ENCODE data around the gene CHMP2B. TPM values are rescaled to one million over a fixed set of nuclear protein-coding genes. Genes with fewer than 3 reads are reported as not detected.
"Not testable (repeated sequence)": the region's sequence is repeated elsewhere in the genome, so short reads cannot be mapped to it uniquely, and the experiment has no call there.

The CHMP2B gene
- total RNA-seq, 4 donors from 2014 or later, result 33.5 to 41.6 (median 37.4) TPM

- Histone ChIP-seq H3K36me3 (no peaks in the 10 kb centered on the region), H3K9me3 (no peaks in the 10 kb centered on the region), H3K4me3 (no peak overlapping the region), H3K27me3 (no peaks in the 10 kb centered on the region), H3K4me1 (peaks cover 0 to 4% (median 0%) of the 10 kb centered on the region in 3 donors), H3K27ac (no peak overlapping the region)
- DNase-seq, result no peak
- WGBS, 2 donors, result 3 to 14% methylated on average over 3 of the region's 3 CpGs
- intact Hi-C loops (cut with DNase I), result no loop called here
- peak; percentile 16 to 65 (median 53) for TF ChIP-seq CTCF (IDR thresholded peaks at IDR 0.05)
- no peak for TF ChIP-seq POLR2A (IDR thresholded peaks at IDR 0.05)
Measured at GRCh38 chr3:87298111-87298718, 71.1 kb downstream of the CHMP2B start.

GRCh38 chr3:87305031-87305430, 77.9 kb downstream of the CHMP2B start:
- DNase-seq; H3K27me3 ChIP-seq; H3K27ac ChIP-seq; H3K4me1 ChIP-seq; H3K4me3 ChIP-seq; H3K36me3 ChIP-seq; H3K9me3 ChIP-seq; intact Hi-C loops (cut with DNase I): not testable (repeated sequence)
- WGBS, 2 donors, result 63 to 79% methylated on average over 1 of the region's 1 CpG

Small RNA genes lying within 50 kb of the gene (small RNA-seq; reads per million reads assigned to genes)
- 0 reads per million in 4 donors for gene MIR4795

Other genes starting within 250 kb of the CHMP2B start
- gene VGLL3, start 236.2 kb upstream of the CHMP2B start, total RNA-seq, result 10 to 100 TPM in 1 of 4 donors, 1 to 10 TPM in 2, under 1 TPM in 1; 0.30 to 19.8 (median 4.1) TPM
- gene POU1F1, start 49.3 kb downstream of the CHMP2B start, total RNA-seq, result not detected

Measured in esophagus squamous epithelium (tissue), 5 donors.